Esophagus (tissue), 2 donors: ENCODE measurements around the gene B4GALT1. TPM values are rescaled to one million over a fixed set of nuclear protein-coding genes. Genes with fewer than 3 reads are reported as not detected.
"Not testable (repeated sequence)": the region's sequence is repeated elsewhere in the genome, so short reads cannot be mapped to it uniquely, and the experiment has no call there.

Source experiments
- H3K27ac ChIP-seq, 2 donors: one replicate each; pipeline ENCODE4 v1.5.1; 2013; ENCODE audit warnings: low read depth in 2 of 2, mild to moderate bottlenecking in 2 of 2, inconsistent platforms in 1 of 2, low read length in 1 of 2, moderate library complexity in 1 of 2
- H3K27me3 ChIP-seq, 2 donors: one replicate each; pipeline ENCODE4 v1.6.1; 2013; ENCODE audit warnings: low read length in 2 of 2, control low read depth in 1 of 2, mild to moderate bottlenecking in 1 of 2; ENCODE audit not compliant: insufficient read depth in 2 of 2, control insufficient read depth in 1 of 2
- H3K36me3 ChIP-seq, 2 donors: one replicate each; pipeline ENCODE4 v1.6.1; 2013; ENCODE audit warnings: low read length in 1 of 2; ENCODE audit not compliant: control insufficient read depth in 2 of 2, insufficient read depth in 2 of 2
- H3K4me1 ChIP-seq, 2 donors: one replicate each; pipeline ENCODE4 v1.6.1; 2013; ENCODE audit warnings: low read length in 1 of 2; ENCODE audit not compliant: control insufficient read depth in 2 of 2, insufficient read depth in 2 of 2
- H3K4me3 ChIP-seq, 2 donors: one replicate each; pipeline ENCODE4 v1.5.1; 2013; ENCODE audit warnings: low read length in 2 of 2, mild to moderate bottlenecking in 2 of 2, low read depth in 1 of 2, moderate library complexity in 1 of 2
- H3K9me3 ChIP-seq, 2 donors: one replicate each; pipeline ENCODE4 v1.6.1; 2013; ENCODE audit warnings: mild to moderate bottlenecking in 2 of 2, low read depth in 1 of 2, low read length in 1 of 2, moderate library complexity in 1 of 2; ENCODE audit not compliant: control insufficient read depth in 2 of 2, insufficient read depth in 1 of 2
- WGBS, 2 donors: extraction: QIAGEN DNeasy Blood & Tissue Kit; methylation state at CpG; one replicate each; pipeline ENCODE4 v1.1.7; 2013; 5-methylcytosine and 5-hydroxymethylcytosine counted together
- polyA plus RNA-seq, 2 donors: library from polyadenylated mRNA; stranded (reverse); fragments of 200-250 nt; gene quantifications; one replicate each; pipeline ENCODE4 v1.2.3, GENCODE V29; 2013
- donor health status: healthy with polysubstance abuse.
- donor health status: Bipolar disorder and iron deficiency.

Gene B4GALT1
- polyA plus RNA-seq, 2 donors: 26.0 to 29.2 TPM

DNA sequence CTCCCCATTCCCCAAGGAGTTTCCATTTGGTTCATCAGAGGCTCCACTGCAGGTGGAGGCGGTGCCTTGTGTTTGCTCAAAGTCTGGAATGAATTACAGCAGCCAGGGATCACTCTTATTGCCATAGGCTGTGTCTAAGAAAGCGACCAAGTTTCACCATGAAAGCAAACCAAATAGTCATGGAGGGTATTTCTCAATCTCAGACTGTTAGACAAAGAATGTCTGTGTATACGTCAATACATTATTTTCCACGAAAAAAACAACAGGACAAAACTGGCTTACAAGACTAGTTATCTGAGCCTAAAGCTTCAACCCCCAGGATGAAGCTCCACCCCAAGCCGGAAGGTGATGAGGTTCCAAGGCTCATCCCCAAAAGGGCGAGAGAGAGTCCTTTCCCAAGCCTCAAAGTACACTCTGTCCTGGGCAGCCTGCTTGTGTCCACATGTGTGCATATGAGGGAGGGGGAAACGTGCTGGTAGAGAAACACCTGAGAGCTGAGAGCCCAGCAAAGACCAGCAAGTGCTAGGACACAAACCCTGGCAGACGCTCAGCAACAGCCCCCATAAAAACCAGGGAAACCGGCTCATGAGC is 4.3 kb downstream of the B4GALT1 start:
- H3K4me3 ChIP-seq: peak overlapping the region; percentile 25 to 80
- no peaks in the 10 kb centered on the region for H3K27me3 ChIP-seq
- H3K36me3 ChIP-seq: no peaks in the 10 kb centered on the region
- 36 to 46% methylated on average over 9 of the region's 9 CpGs for WGBS, 2 donors
- peak overlapping the region; percentile 98 to 99 for H3K27ac ChIP-seq
- no peaks in the 10 kb centered on the region for H3K9me3 ChIP-seq
- peaks cover 10 to 34% of the 10 kb centered on the region in 2 donors for H3K4me1 ChIP-seq

DNA sequence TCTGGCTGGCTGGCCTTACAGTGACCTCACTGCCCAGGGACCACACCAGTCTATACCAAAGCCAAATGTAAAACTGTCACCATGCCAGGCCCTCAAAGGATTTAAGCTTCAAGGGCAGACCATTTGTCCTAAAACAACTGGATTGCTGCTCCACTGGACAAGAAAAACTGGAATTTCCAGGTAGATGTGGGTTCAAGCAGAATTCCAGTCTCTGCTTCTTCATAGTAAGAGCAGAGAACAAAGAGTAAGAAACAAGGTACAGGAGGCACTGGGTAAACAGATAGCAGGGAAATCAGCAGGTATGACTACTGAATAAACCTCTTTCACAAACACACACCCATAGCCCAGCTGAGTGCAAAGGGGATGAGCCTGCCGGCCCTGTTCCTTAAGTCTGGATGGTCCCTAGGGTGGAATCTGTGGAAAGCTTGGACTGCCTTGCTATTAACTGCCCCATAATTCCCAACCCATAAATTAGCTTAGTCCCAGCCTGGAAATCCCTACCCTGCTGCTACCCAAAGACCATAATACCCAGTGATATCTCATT is 5.5 kb downstream of the B4GALT1 start:
- H3K4me1 ChIP-seq: peaks cover 10 to 32% of the 10 kb centered on the region in 2 donors
- peak overlapping the region; percentile 98 to 99 for H3K27ac ChIP-seq
- 24 to 29% methylated on average over 1 of the region's 1 CpG for WGBS, 2 donors
- H3K27me3 ChIP-seq: no peaks in the 10 kb centered on the region
- H3K9me3 ChIP-seq: no peaks in the 10 kb centered on the region
- H3K36me3 ChIP-seq: no peaks in the 10 kb centered on the region
- peak overlapping the region; percentile 7 to 8 for H3K4me3 ChIP-seq

- no peaks in the 10 kb centered on the region for H3K27me3 ChIP-seq
- H3K9me3 ChIP-seq: no peaks in the 10 kb centered on the region
- peak overlapping the region; percentile 98 to 99 for H3K27ac ChIP-seq
- H3K4me1 ChIP-seq: peaks cover 10 to 32% of the 10 kb centered on the region in 2 donors
- 23 to 45% methylated on average over 6 of the region's 6 CpGs for WGBS, 2 donors
- H3K36me3 ChIP-seq: no peaks in the 10 kb centered on the region
- peak overlapping the region; percentile 7 to 8 for H3K4me3 ChIP-seq
Measured at GRCh38 chr9:33161011-33161588, 6.0 kb downstream of the B4GALT1 start.

DNA sequence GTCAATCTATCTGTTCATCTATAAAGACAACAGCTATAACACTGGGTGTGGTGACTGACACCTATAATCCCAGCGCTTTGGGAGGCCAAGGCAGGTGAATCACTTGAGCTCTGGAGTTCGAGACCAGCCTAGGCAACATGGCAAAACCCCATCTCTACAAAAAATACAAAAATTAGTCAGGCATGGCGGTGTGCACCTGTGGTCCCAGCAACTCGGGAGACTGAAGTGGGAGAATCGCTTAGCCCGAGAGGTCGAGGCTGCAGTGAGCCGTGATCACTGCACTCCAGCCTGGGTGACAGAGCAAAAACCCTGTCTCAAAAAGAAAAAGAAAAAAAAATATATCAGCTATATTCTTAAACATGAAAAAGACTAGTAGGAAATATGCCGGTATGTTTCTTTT is 6.7 kb downstream of the B4GALT1 start:
- peak overlapping the region; percentile 15 to 48 for H3K27ac ChIP-seq
- H3K9me3 ChIP-seq, H3K27me3 ChIP-seq, H3K4me3 ChIP-seq, H3K36me3 ChIP-seq: not testable (repeated sequence)
- WGBS, 2 donors: 52 to 62% methylated on average over 9 of the region's 9 CpGs
- peaks cover 10 to 32% of the 10 kb centered on the region in 2 donors for H3K4me1 ChIP-seq

GRCh38 chr9:33159777-33160127 is 7.4 kb downstream of the B4GALT1 start:
- Histone ChIP-seq H3K27me3 (no peaks in the 10 kb centered on the region), H3K27ac (peak overlapping the region; percentile 84 to 90), H3K4me1 (peaks cover 10 to 32% of the 10 kb centered on the region in 2 donors), H3K9me3 (no peaks in the 10 kb centered on the region), H3K36me3 (no peaks in the 10 kb centered on the region), H3K4me3 (no peak overlapping the region)
- WGBS, 2 donors: 4 to 8% methylated on average over 1 of the region's 1 CpG

- no peaks in the 10 kb centered on the region for H3K9me3 ChIP-seq
- H3K4me1 ChIP-seq: peaks cover 10 to 32% of the 10 kb centered on the region in 2 donors
- no peak overlapping the region for H3K4me3 ChIP-seq
- no peaks in the 10 kb centered on the region for H3K36me3 ChIP-seq
- peak overlapping the region; percentile 84 to 90 for H3K27ac ChIP-seq
- no peaks in the 10 kb centered on the region for H3K27me3 ChIP-seq
- WGBS, 2 donors: 19 to 26% methylated on average over 9 of the region's 9 CpGs
Measured at GRCh38 chr9:33158843-33159776, 8.0 kb downstream of the B4GALT1 start.

DNA sequence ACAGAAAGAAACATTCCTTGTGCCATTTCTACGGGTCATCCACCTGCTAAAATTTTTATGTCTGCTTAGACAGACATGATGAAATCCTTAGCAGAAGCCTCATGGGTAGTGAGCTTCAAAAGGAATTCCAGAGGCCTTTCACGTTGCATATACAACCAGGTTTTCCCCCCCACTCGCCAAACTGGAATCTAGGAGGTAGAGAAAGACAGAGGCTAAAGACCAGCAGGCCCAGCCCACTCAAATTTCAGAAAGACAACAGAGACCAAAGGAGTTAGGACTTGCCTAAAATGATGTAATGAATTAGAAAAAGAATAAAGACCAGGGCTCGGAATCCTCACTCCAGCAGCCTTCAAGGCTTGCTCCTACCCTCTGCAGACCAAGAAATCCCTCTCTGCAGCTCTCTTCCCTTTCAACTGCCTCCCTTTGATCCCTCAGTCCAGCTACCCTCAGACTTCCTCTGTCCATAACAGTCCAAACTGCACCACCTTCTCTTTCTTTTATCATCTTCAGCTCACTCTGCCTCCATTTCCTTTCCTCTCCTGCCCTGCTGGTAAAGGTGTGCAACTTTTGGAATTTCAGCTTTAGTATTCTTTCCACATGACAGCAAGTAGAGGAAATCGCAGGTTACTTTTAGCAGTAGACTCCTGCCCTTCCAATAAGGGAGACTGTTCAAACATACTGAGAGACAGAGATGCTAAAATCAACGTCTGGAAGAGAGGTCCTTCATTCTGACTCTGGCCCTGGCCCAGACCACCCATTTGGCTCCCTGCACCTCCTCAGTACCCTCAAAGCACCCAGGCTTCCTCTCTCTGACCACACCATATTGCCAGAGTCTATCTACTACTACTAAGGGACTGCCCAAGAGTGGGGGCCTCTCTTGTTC is 8.9 kb downstream of the B4GALT1 start:
- Histone ChIP-seq H3K4me3 (no peak overlapping the region), H3K9me3 (no peaks in the 10 kb centered on the region), H3K36me3 (no peaks in the 10 kb centered on the region), H3K27ac (peak overlapping the region; percentile 84 to 90), H3K4me1 (peaks cover 2 to 22% of the 10 kb centered on the region in 2 donors), H3K27me3 (no peaks in the 10 kb centered on the region)
- WGBS, 2 donors: 34 to 40% methylated on average over 6 of the region's 6 CpGs

- no peak overlapping the region for H3K4me3 ChIP-seq
- 76 to 84% methylated on average over 4 of the region's 4 CpGs for WGBS, 2 donors
- H3K27ac ChIP-seq: no peak overlapping the region
- peaks cover 0 to 12% of the 10 kb centered on the region in 2 donors for H3K4me1 ChIP-seq
- H3K9me3 ChIP-seq: no peaks in the 10 kb centered on the region
- H3K27me3 ChIP-seq: no peaks in the 10 kb centered on the region
- no peaks in the 10 kb centered on the region for H3K36me3 ChIP-seq
Measured at GRCh38 chr9:33155393-33155792, 11.7 kb downstream of the B4GALT1 start.

- peaks cover 0 to 7% of the 10 kb centered on the region in 2 donors for H3K4me1 ChIP-seq
- no peak overlapping the region for H3K27ac ChIP-seq
Measured at GRCh38 chr9:33154371-33154770, 12.8 kb downstream of the B4GALT1 start.

More at GRCh38 chr9:33154371-33154770, 12.8 kb downstream of the B4GALT1 start:
- Histone ChIP-seq H3K4me3 (no peak overlapping the region), H3K9me3 (no peaks in the 10 kb centered on the region), H3K27me3 (no peaks in the 10 kb centered on the region), H3K36me3 (no peaks in the 10 kb centered on the region)
- 59 to 60% methylated on average over 3 of the region's 3 CpGs for WGBS, 2 donors
